ENCODE measurements around the gene CHRND. TPM values are rescaled to one million over a fixed set of nuclear protein-coding genes. Genes with fewer than 3 reads are reported as not detected.

The CHRND gene
- total and polyA plus RNA-seq, 2 donors from 2014 or later, result not detected

DNA sequence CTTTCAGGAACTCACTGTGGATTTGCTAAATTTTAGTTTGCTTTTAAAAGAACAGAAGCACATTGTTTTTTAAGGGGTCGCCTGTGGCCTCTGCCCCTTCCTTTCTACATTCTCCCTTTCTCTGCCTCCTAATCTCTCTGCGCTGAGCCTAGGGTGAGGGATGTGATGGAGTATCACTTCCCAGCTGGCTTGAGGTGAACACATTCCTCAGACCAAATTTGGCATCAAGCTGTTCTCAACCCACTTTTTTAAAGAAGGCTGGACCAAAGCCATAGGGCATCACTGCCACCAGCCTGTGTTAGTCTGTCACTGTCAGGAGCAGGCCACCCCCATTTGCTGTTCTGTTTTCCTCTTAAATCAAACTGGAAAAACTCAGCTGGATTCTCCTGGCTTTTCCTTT is 51.9 kb downstream of the CHRND start:
- no peaks in the 10 kb centered on the region for H3K27me3 ChIP-seq (ENCODE audit: control insufficient read depth, insufficient read depth, low read length)
- no peak overlapping the region for H3K9ac ChIP-seq (ENCODE audit: low read length in 3 of 3)
- H3K36me3 ChIP-seq (ENCODE audit: control insufficient read depth in 2 of 3, insufficient read depth in 3 of 3, low read length in 3 of 3), result peaks cover 0 to 23% (median 6%) of the 10 kb centered on the region in 3 donors
- DNase-seq (no peak), FAIRE-seq (no peak)
- peaks cover 4 to 34% (median 4%) of the 10 kb centered on the region in 3 donors for H3K4me1 ChIP-seq (ENCODE audit: control insufficient read depth in 2 of 3, insufficient read depth in 2 of 3, low read depth in 1 of 3, low read length in 3 of 3)
- TF ChIP-seq, protein P1, sequence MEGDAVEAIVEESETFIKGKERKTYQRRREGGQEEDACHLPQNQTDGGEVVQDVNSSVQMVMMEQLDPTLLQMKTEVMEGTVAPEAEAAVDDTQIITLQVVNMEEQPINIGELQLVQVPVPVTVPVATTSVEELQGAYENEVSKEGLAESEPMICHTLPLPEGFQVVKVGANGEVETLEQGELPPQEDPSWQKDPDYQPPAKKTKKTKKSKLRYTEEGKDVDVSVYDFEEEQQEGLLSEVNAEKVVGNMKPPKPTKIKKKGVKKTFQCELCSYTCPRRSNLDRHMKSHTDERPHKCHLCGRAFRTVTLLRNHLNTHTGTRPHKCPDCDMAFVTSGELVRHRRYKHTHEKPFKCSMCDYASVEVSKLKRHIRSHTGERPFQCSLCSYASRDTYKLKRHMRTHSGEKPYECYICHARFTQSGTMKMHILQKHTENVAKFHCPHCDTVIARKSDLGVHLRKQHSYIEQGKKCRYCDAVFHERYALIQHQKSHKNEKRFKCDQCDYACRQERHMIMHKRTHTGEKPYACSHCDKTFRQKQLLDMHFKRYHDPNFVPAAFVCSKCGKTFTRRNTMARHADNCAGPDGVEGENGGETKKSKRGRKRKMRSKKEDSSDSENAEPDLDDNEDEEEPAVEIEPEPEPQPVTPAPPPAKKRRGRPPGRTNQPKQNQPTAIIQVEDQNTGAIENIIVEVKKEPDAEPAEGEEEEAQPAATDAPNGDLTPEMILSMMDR (IDR thresholded peaks at IDR 0.05; ENCODE audit: borderline replicate concordance, extremely low read depth, insufficient read depth), result no peak
- no peaks in the 10 kb centered on the region for H3K9me3 ChIP-seq (ENCODE audit: control insufficient read depth in 2 of 3, insufficient read depth in 1 of 3, low read length in 3 of 3)
- no peak overlapping the region for H3K4me3 ChIP-seq (ENCODE audit: low read length in 3 of 3)
- H3K27ac ChIP-seq (ENCODE audit: low read depth in 2 of 2, low read length in 2 of 2), result no peak overlapping the region
- intact Hi-C loops (cut with DNase I), result no loop called here

DNA sequence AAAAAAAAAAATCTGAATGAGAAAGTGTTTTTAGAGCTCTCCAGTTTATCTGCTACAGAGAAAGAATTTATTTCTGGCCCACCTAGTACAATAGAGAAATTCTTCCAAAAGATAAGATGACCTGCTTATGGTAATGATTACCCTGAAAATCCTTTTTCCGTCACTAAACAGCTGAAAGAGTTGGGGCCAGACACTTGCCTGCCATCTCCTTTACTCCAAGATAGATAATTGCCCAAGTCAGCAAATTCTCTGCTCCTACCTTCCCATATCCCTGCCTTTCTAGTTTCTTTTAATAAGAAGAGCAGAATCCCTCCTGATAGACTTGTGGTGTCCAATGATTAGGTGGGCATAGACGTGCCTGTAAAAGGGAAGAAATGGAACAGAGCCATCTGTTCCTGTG is 52.7 kb downstream of the CHRND start:
- no peak for DNase-seq
- H3K9ac ChIP-seq (ENCODE audit: low read length in 3 of 3), result no peak overlapping the region
- no peak overlapping the region for H3K27ac ChIP-seq (ENCODE audit: low read depth in 2 of 2, low read length in 2 of 2)
- no peaks in the 10 kb centered on the region for H3K9me3 ChIP-seq (ENCODE audit: control insufficient read depth in 2 of 3, insufficient read depth in 1 of 3, low read length in 3 of 3)
- H3K27me3 ChIP-seq (ENCODE audit: control insufficient read depth, insufficient read depth, low read length), result no peaks in the 10 kb centered on the region
- no peak overlapping the region for H3K4me3 ChIP-seq (ENCODE audit: low read length in 3 of 3)
- no peak for FAIRE-seq
- peaks cover 0 to 25% (median 6%) of the 10 kb centered on the region in 3 donors for H3K36me3 ChIP-seq (ENCODE audit: control insufficient read depth in 2 of 3, insufficient read depth in 3 of 3, low read length in 3 of 3)
- TF ChIP-seq, protein P1 (IDR thresholded peaks at IDR 0.05; ENCODE audit: borderline replicate concordance, extremely low read depth, insufficient read depth), result no peak
- intact Hi-C loops (cut with DNase I), result no loop called here
- H3K4me1 ChIP-seq (ENCODE audit: control insufficient read depth in 2 of 3, insufficient read depth in 2 of 3, low read depth in 1 of 3, low read length in 3 of 3), result peaks cover 2 to 26% (median 4%) of the 10 kb centered on the region in 3 donors

DNA sequence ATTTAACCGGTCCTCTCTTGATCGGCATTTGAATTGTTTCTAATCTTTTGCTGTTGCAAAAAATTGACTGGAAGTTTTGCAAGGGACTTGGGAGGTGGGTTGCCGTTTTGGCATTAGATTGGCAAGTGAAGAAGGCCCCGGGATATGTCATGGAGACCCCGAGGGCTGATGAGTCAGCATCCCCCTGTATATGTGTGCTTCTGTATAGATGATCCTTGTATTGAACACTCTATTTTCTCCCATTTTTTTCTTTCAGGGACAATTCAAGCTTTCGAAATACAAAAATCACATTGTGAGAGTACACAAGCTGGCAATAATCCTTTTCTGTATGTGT is 54.7 kb downstream of the CHRND start:
- H3K27ac ChIP-seq (ENCODE audit: low read depth in 2 of 2, low read length in 2 of 2), result no peak overlapping the region
- TF ChIP-seq, protein P1 (IDR thresholded peaks at IDR 0.05; ENCODE audit: borderline replicate concordance, extremely low read depth, insufficient read depth), result no peak
- H3K27me3 ChIP-seq (ENCODE audit: control insufficient read depth, insufficient read depth, low read length), result no peaks in the 10 kb centered on the region
- FAIRE-seq, result no peak
- peaks cover 0 to 15% (median 4%) of the 10 kb centered on the region in 3 donors for H3K4me1 ChIP-seq (ENCODE audit: control insufficient read depth in 2 of 3, insufficient read depth in 2 of 3, low read depth in 1 of 3, low read length in 3 of 3)
- intact Hi-C loops (cut with DNase I), result no loop called here
- no peak overlapping the region for H3K4me3 ChIP-seq (ENCODE audit: low read length in 3 of 3)
- H3K9ac ChIP-seq (ENCODE audit: low read length in 3 of 3), result no peak overlapping the region
- no peak for DNase-seq
- peaks cover 0 to 25% (median 6%) of the 10 kb centered on the region in 3 donors for H3K36me3 ChIP-seq (ENCODE audit: control insufficient read depth in 2 of 3, insufficient read depth in 3 of 3, low read length in 3 of 3)
- H3K9me3 ChIP-seq (ENCODE audit: control insufficient read depth in 2 of 3, insufficient read depth in 1 of 3, low read length in 3 of 3), result no peaks in the 10 kb centered on the region

DNA sequence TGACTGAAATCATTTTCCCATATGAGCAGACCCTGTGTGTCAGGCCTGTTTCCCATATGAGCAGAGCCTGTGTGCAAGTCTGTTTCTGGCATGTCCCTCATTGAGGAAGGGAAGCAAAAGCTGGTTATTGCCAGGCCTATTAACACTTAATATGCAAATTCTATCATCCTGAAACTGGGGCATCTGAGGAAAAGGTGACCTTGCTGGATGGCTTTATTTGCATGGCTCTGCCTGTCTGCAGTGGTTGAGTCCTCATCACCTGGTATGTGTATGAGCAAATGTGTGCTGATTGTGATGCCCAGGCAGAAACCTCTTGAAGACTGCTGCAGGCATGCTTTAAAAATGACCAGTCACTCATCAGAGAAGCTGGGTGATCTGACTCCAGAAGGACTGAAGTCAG is 55.8 kb downstream of the CHRND start:
- Histone ChIP-seq H3K9me3 (ENCODE audit: control insufficient read depth in 2 of 3, insufficient read depth in 1 of 3, low read length in 3 of 3) (no peaks in the 10 kb centered on the region), H3K27ac (ENCODE audit: low read depth in 2 of 2, low read length in 2 of 2) (no peak overlapping the region), H3K9ac (ENCODE audit: low read length in 3 of 3) (no peak overlapping the region), H3K27me3 (ENCODE audit: control insufficient read depth, insufficient read depth, low read length) (no peaks in the 10 kb centered on the region), H3K4me3 (ENCODE audit: low read length in 3 of 3) (no peak overlapping the region), H3K36me3 (ENCODE audit: control insufficient read depth in 2 of 3, insufficient read depth in 3 of 3, low read length in 3 of 3) (peaks cover 0 to 25% (median 6%) of the 10 kb centered on the region in 3 donors), H3K4me1 (ENCODE audit: control insufficient read depth in 2 of 3, insufficient read depth in 2 of 3, low read depth in 1 of 3, low read length in 3 of 3) (peaks cover 0 to 19% (median 4%) of the 10 kb centered on the region in 3 donors)
- TF ChIP-seq, protein P1 (IDR thresholded peaks at IDR 0.05; ENCODE audit: borderline replicate concordance, extremely low read depth, insufficient read depth), result no peak
- no peak for FAIRE-seq
- intact Hi-C loops (cut with DNase I), result no loop called here
- no peak for DNase-seq
